Muscle of leg (tissue), 11 donors: ENCODE measurements around the gene ZC3H14. TPM values are rescaled to one million over a fixed set of nuclear protein-coding genes. Genes with fewer than 3 reads are reported as not detected.

Source experiments
- DNase-seq: peaks from one replicate; pipeline ENCODE4 v3.0.0; 2013
- H3K27ac ChIP-seq: one replicate; pipeline ENCODE4 v1.5.1; 2013; ENCODE audit warnings: mild to moderate bottlenecking, low read length, control low read depth
- H3K27me3 ChIP-seq: one replicate; pipeline ENCODE4 v1.6.1; 2013; ENCODE audit warnings: low read length; ENCODE audit not compliant: control insufficient read depth, insufficient read depth
- H3K36me3 ChIP-seq: one replicate; pipeline ENCODE4 v1.6.1; 2013; ENCODE audit warnings: low read length; ENCODE audit not compliant: control insufficient read depth, insufficient read depth
- H3K4me1 ChIP-seq: one replicate; pipeline ENCODE4 v1.6.1; 2013; ENCODE audit warnings: low read length; ENCODE audit not compliant: control insufficient read depth, insufficient read depth
- H3K4me3 ChIP-seq: one replicate; pipeline ENCODE4 v1.5.1; 2013; ENCODE audit warnings: low read length, control low read depth
- H3K9me3 ChIP-seq: replicated peaks from 2 replicates; pipeline ENCODE4 v1.6.1; 2013; ENCODE audit warnings: low read depth, low read length; ENCODE audit not compliant: control insufficient read depth
- WGBS: methylation state at CpG from one replicate; pipeline ENCODE4 v1.1.5; 2013; ENCODE audit warnings: missing lambda C conversion rate; ENCODE audit not compliant: insufficient coverage; 5-methylcytosine and 5-hydroxymethylcytosine counted together
- polyA plus RNA-seq, 8 donors: library from polyadenylated mRNA; unstranded; fragments of 120-200 nt; gene quantifications; one replicate each; pipeline versions ENCODE4 v1.2.1 to v1.2.3, GENCODE V29; 2013; ENCODE audit warnings: inconsistent platforms in 1 of 8, low replicate concordance in 1 of 8; ENCODE audit not compliant: insufficient read length in 8 of 8, insufficient read depth in 1 of 8
- total RNA-seq: library from RNA; stranded (reverse); fragments of 120-200 nt; gene quantifications from one replicate; pipeline ENCODE4 v1.2.4, GENCODE V29; 2013

The ZC3H14 gene
- total and polyA plus RNA-seq, 9 donors, result 30.0 to 39.1 (median 33.6) TPM

GRCh38 chr14:88618476-88618875 lies 55.6 kb downstream of the ZC3H14 start:
- DNase-seq, result no peak
- H3K27me3 ChIP-seq, result no peaks in the 10 kb centered on the region
- H3K36me3 ChIP-seq, result peaks cover 3% of the 10 kb centered on the region
- peaks cover 2% of the 10 kb centered on the region for H3K4me1 ChIP-seq
- H3K9me3 ChIP-seq, result no peaks in the 10 kb centered on the region
- no peak overlapping the region for H3K27ac ChIP-seq
- no peak overlapping the region for H3K4me3 ChIP-seq
- WGBS, result 60% methylated on average over 2 of the region's 5 CpGs

DNA sequence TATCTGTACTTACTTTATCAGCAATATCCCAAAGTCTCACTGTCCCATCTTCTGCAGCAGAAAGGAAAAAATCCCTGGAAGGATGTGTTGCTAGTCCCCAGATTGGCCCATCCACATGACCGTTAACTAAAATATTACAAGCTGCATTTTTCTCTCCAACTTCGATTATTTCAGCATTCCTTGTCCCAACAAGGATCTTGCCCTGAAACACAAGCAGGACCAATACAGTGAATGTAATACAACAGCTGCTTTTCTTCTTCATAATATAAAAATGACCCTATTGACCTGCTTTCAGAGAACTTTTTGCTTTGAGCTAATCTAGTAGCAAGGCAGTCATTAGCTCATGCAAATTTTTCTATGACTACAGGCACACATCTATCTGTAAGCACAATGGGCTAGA lies 58.3 kb downstream of the ZC3H14 start:
- no peaks in the 10 kb centered on the region for H3K27me3 ChIP-seq
- no peak for DNase-seq
- no peaks in the 10 kb centered on the region for H3K36me3 ChIP-seq
- WGBS, result 82% methylated on average over 2 of the region's 2 CpGs
- no peaks in the 10 kb centered on the region for H3K9me3 ChIP-seq
- H3K4me3 ChIP-seq, result no peak overlapping the region
- no peak overlapping the region for H3K27ac ChIP-seq
- no peaks in the 10 kb centered on the region for H3K4me1 ChIP-seq

GRCh38 chr14:88625671-88626070 lies 62.8 kb downstream of the ZC3H14 start:
- Histone ChIP-seq H3K27me3 (no peaks in the 10 kb centered on the region), H3K9me3 (no peaks in the 10 kb centered on the region)
- WGBS, result no CpG with 5 or more reads among the region's 3 CpGs

DNA sequence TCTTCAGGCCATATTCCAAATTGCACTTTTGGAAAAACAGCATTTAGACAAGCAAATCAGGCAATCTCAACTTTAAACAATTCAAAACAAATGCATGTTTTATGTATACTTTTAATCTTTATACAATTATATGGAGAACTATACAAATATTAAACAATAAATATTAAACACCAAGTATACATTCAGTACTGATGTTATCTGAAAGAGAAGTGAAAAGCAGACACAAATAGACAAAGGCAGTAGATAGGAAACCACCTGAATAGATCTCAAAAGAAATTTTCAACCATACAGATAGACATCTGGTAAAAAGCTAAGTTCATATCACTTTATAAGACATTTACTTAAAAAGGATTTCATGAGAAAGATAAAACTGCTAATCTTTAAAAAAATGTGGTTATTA lies 65.2 kb downstream of the ZC3H14 start:
- H3K36me3 ChIP-seq, result no peaks in the 10 kb centered on the region
- H3K9me3 ChIP-seq, result no peaks in the 10 kb centered on the region
- no peak overlapping the region for H3K4me3 ChIP-seq
- H3K27me3 ChIP-seq, result no peaks in the 10 kb centered on the region
- H3K27ac ChIP-seq, result no peak overlapping the region
- no peak for DNase-seq
- H3K4me1 ChIP-seq, result no peaks in the 10 kb centered on the region

More at GRCh38 chr14:88625671-88626070, 62.8 kb downstream of the ZC3H14 start:
- no peaks in the 10 kb centered on the region for H3K4me1 ChIP-seq
- H3K4me3 ChIP-seq, result no peak overlapping the region
- no peak for DNase-seq
- H3K36me3 ChIP-seq, result no peaks in the 10 kb centered on the region
- H3K27ac ChIP-seq, result no peak overlapping the region

DNA sequence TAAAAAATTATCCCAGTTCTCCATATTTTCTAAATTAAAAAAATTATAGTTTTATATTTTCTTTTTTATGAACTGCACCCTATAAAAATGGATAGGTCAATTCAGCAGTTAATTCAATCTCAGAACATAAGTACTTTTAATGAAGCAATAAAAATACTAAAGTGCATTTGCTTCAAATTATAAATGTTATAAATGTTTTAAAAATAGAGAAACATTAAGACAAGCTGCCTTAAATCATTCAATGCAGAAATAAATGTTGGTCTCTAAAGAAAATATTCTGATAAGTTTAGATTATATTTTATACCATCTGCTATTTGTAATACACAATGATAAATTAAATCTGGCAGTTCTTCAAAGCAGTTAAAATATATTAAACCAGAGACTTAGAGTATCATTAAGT lies 65.6 kb downstream of the ZC3H14 start:
- Histone ChIP-seq H3K4me3 (no peak overlapping the region), H3K27ac (no peak overlapping the region), H3K9me3 (no peaks in the 10 kb centered on the region), H3K27me3 (no peaks in the 10 kb centered on the region), H3K36me3 (no peaks in the 10 kb centered on the region), H3K4me1 (no peaks in the 10 kb centered on the region)
- no peak for DNase-seq

DNA sequence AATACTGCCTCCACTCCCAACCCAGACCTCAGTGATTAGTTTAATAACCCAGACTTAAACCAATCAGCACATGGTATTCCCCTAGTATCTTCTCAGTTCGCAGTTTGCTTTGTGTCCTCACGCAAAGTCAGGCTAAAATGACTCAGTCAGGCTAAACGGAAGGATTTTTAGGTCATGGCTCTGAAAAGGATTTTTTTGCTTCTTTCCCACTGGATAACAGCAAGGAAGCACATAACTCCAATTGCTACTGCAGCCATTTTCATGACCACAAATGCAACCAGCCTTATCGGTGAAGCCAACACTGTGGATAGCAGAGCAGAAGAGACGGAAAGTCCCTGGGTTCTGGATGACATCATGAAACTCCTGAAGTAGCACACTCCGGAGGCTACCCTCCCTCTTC lies 67.7 kb downstream of the ZC3H14 start:
- H3K27me3 ChIP-seq, result no peaks in the 10 kb centered on the region
- no peaks in the 10 kb centered on the region for H3K4me1 ChIP-seq
- H3K4me3 ChIP-seq, result no peak overlapping the region
- H3K27ac ChIP-seq, result no peak overlapping the region
- H3K9me3 ChIP-seq, result no peaks in the 10 kb centered on the region
- WGBS, result 0% methylated on average over 1 of the region's 6 CpGs
- H3K36me3 ChIP-seq, result no peaks in the 10 kb centered on the region
- DNase-seq, result no peak

DNA sequence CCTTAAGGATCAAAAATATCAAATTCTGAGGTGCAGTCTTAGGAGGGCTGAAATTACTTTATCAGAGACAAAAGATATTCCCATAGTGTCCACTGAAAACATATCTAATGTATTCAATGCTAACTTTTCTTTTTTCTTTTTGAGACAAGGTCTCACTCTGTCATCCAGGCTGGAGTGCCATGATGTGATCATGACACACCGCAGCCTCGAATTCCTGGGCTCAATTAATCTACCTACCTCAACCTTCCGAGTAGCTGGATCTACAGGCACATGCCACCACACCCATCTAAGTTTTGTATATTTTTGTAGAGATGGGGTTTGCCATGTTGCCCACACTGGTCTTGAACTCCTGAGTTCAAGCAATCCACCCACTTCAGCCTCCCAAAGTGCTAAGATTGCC lies 68.3 kb downstream of the ZC3H14 start:
- no peak overlapping the region for H3K27ac ChIP-seq
- no peaks in the 10 kb centered on the region for H3K4me1 ChIP-seq
- H3K36me3 ChIP-seq, result no peaks in the 10 kb centered on the region
- no CpG with 5 or more reads among the region's 3 CpGs for WGBS
- no peaks in the 10 kb centered on the region for H3K27me3 ChIP-seq
- no peaks in the 10 kb centered on the region for H3K9me3 ChIP-seq
- DNase-seq, result no peak
- H3K4me3 ChIP-seq, result no peak overlapping the region

GRCh38 chr14:88632512-88632911 lies 69.7 kb downstream of the ZC3H14 start:
- DNase-seq, result no peak
- Histone ChIP-seq H3K36me3 (no peaks in the 10 kb centered on the region), H3K27me3 (no peaks in the 10 kb centered on the region), H3K4me1 (no peaks in the 10 kb centered on the region), H3K27ac (no peak overlapping the region), H3K4me3 (no peak overlapping the region), H3K9me3 (no peaks in the 10 kb centered on the region)
- no CpG with 5 or more reads among the region's 2 CpGs for WGBS

GRCh38 chr14:88639221-88639620 lies 76.4 kb downstream of the ZC3H14 start:
- H3K36me3 ChIP-seq, result no peaks in the 10 kb centered on the region
- H3K27me3 ChIP-seq, result no peaks in the 10 kb centered on the region
- H3K4me3 ChIP-seq, result no peak overlapping the region
- no peak overlapping the region for H3K27ac ChIP-seq
- no peak for DNase-seq
- H3K4me1 ChIP-seq, result no peaks in the 10 kb centered on the region
- H3K9me3 ChIP-seq, result peaks cover 2% of the 10 kb centered on the region
- no CpG with 5 or more reads among the region's 1 CpG for WGBS

DNA sequence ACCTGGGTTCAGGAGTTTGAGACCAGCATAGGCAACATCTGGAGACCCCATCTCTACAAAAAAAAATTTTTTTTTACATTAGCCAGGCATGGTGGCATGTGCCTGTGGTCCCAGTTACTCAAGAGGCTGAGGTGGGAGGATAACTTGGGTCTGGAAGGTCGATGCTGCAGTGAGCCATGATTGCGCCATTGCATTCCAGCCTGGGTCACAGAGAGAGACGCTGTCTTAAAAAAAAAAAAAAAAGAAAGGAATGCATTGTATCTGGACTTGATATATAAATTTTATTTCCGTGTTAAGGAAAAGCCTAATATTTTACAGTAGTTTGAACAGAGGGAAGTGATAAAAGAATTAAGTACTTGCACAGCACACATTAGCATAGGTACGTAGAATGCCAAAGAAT lies 97.2 kb downstream of the ZC3H14 start:
- Histone ChIP-seq H3K9me3 (peaks cover 1% of the 10 kb centered on the region), H3K36me3 (no peaks in the 10 kb centered on the region), H3K27ac (no peak overlapping the region), H3K4me3 (no peak overlapping the region), H3K27me3 (no peaks in the 10 kb centered on the region), H3K4me1 (no peaks in the 10 kb centered on the region)
- 70% methylated on average over 2 of the region's 5 CpGs for WGBS
- no peak for DNase-seq

GRCh38 chr14:88667555-88668273 lies 104.9 kb downstream of the ZC3H14 start:
- Histone ChIP-seq H3K27me3 (no peaks in the 10 kb centered on the region), H3K9me3 (no peaks in the 10 kb centered on the region), H3K4me1 (no peaks in the 10 kb centered on the region), H3K27ac (no peak overlapping the region), H3K4me3 (no peak overlapping the region), H3K36me3 (no peaks in the 10 kb centered on the region)
- 38% methylated on average over 4 of the region's 4 CpGs for WGBS
- peak; percentile 81 for DNase-seq
